Breast epithelium (tissue), 4 donors: ENCODE data around the gene RPL39L. TPM values are rescaled to one million over a fixed set of nuclear protein-coding genes. Genes with fewer than 3 reads are reported as not detected.

Experiments
- DNase-seq, 2 donors: peaks; one replicate each; pipeline ENCODE4 v3.0.0-alpha.2; 2019; ENCODE audit warnings: low spot score in 2 of 2
- H3K27ac ChIP-seq, 2 donors: fragments of 200-600 bp; sonication (generic) in 1 of 2; one replicate each; pipeline ENCODE4 v1.5.1; 2016 to 2019; ENCODE audit warnings: mild to moderate bottlenecking in 1 of 2
- H3K27me3 ChIP-seq, 2 donors: fragments of 200-600 bp; sonication (generic) in 1 of 2; one replicate each; pipeline versions ENCODE4 v1.5.1 to v1.6.0; 2017 to 2019; ENCODE audit warnings: control low read depth in 1 of 2, mild to moderate bottlenecking in 1 of 2
- H3K36me3 ChIP-seq: fragments of 200-600 bp; one replicate; pipeline ENCODE4 v1.5.1; 2019
- H3K4me1 ChIP-seq, 2 donors: fragments of 200-600 bp; sonication (generic); one replicate each; pipeline ENCODE4 v1.5.1; 2016 to 2019; ENCODE audit warnings: control low read depth in 1 of 2
- H3K4me3 ChIP-seq, 3 donors: fragments of 200-600 bp; sonication (generic); 1 replicate in 2 of 3; 2 replicates in 1 of 3; pipeline ENCODE4 v1.5.1; 2016 to 2019; ENCODE audit warnings: mild to moderate bottlenecking in 3 of 3, moderate library complexity in 2 of 3
- H3K9me3 ChIP-seq, 2 donors: fragments of 200-600 bp; sonication (generic) in 1 of 2; one replicate each; pipeline ENCODE4 v1.5.1; 2016 to 2019; ENCODE audit warnings: control low read depth in 1 of 2
- POLR2A ChIP-seq: fragments of 450-650 bp; IDR thresholded peaks from one replicate; pipeline ENCODE4 v1.6.1; 2016; ENCODE audit warnings: antibody characterized with exemption, mild to moderate bottlenecking, moderate library complexity
- POLR2AphosphoS5 ChIP-seq, 3 donors: sonication (generic); formaldehyde crosslinking; IDR thresholded peaks; one replicate each; pipeline ENCODE4 v1.6.1; 2017; ENCODE audit warnings: antibody characterized with exemption in 3 of 3
- intact Hi-C: fragments of 100-400 bp; cut with DNase I; formaldehyde crosslinking; loops from one replicate; pipeline ENCODE4 v1.15.1; 2023; ENCODE audit warnings: low total_unique reads
- total RNA-seq, 3 donors: library from RNA; depleted of rRNA; stranded (reverse); fragments of >200 nt; gene quantifications; one replicate each; pipeline ENCODE4 v1.1.0, GENCODE V29; 2016
- TF ChIP-seq, protein P1 (sequence below), 3 donors: fragments of 450-650 bp; IDR thresholded peaks; one replicate each; pipeline ENCODE4 v1.5.1; 2016 to 2017; ENCODE audit warnings: antibody characterized with exemption in 3 of 3, mild to moderate bottlenecking in 3 of 3, moderate library complexity in 3 of 3

RPL39L gene
- total RNA-seq, 3 donors from 2014 or later: 5.4 to 15.4 (median 14.6) TPM

DNA sequence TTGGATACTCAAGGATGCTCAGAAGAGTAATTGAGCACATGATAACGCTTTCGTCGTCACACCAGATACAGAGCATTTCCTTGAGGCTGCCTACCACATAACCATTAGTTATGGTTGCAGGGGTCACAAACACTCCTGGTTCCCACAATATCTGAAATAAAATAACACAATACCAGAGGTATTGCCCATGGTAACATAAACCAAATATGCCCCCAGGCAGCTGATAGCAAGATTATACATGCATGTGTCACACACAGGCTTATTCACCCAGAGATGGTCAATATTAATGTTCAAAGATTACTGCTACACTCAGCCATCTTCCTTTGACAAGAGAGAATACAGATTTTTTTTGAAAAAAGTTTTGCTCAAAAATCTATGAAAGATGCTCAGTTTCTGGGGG lies 7.3 kb downstream of the RPL39L start:
- TF ChIP-seq POLR2A (no peak), POLR2AphosphoS5 (IDR thresholded peaks at IDR 0.05) (no peak)
- TF ChIP-seq, protein P1, sequence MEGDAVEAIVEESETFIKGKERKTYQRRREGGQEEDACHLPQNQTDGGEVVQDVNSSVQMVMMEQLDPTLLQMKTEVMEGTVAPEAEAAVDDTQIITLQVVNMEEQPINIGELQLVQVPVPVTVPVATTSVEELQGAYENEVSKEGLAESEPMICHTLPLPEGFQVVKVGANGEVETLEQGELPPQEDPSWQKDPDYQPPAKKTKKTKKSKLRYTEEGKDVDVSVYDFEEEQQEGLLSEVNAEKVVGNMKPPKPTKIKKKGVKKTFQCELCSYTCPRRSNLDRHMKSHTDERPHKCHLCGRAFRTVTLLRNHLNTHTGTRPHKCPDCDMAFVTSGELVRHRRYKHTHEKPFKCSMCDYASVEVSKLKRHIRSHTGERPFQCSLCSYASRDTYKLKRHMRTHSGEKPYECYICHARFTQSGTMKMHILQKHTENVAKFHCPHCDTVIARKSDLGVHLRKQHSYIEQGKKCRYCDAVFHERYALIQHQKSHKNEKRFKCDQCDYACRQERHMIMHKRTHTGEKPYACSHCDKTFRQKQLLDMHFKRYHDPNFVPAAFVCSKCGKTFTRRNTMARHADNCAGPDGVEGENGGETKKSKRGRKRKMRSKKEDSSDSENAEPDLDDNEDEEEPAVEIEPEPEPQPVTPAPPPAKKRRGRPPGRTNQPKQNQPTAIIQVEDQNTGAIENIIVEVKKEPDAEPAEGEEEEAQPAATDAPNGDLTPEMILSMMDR (IDR thresholded peaks at IDR 0.05): no peak
- no peaks in the 10 kb centered on the region for H3K27me3 ChIP-seq

GRCh38 chr3:187130346-187131066 lies 8.8 kb downstream of the RPL39L start:
- Histone ChIP-seq H3K36me3 (no peaks in the 10 kb centered on the region), H3K4me1 (no peaks in the 10 kb centered on the region), H3K27me3 (no peaks in the 10 kb centered on the region), H3K4me3 (no peak overlapping the region), H3K27ac (peak overlapping the region; percentile 54 to 59), H3K9me3 (no peaks in the 10 kb centered on the region)
- DNase-seq: no peak
- intact Hi-C loops: no loop called here
- TF ChIP-seq, protein P1 (IDR thresholded peaks at IDR 0.05): no peak
- TF ChIP-seq POLR2AphosphoS5 (IDR thresholded peaks at IDR 0.05): no peak
- no peak for TF ChIP-seq POLR2A

More for the DNA sequence above, 7.3 kb downstream of the RPL39L start:
- no peak for DNase-seq
- H3K36me3 ChIP-seq: no peaks in the 10 kb centered on the region
- H3K27ac ChIP-seq: no peak overlapping the region
- intact Hi-C loops: no loop called here
- H3K9me3 ChIP-seq: no peaks in the 10 kb centered on the region
- H3K4me3 ChIP-seq: no peak overlapping the region
- H3K4me1 ChIP-seq: no peaks in the 10 kb centered on the region

- H3K4me3 ChIP-seq: no peak overlapping the region
- intact Hi-C loops: no loop called here
- no peaks in the 10 kb centered on the region for H3K36me3 ChIP-seq
Measured at GRCh38 chr3:187125319-187126031, 13.8 kb downstream of the RPL39L start.

DNA sequence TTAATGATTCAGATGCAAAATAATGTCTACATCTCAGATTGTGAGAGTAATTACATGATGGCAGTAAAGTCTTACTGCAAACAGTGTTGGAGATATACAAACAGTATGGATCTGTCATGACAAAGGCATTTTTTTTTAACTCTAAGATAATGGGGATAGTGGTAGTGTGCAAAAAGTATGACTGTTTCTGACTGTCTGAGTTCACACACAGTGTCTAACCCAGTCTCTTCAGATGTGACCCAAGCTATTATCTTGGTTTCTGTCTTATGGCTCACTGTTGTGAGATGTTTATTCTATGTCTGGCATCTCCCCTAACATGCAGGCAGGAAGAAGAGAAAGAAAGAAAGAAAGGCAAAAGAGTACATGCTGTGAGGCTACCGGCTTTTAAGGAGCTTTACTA lies 17.0 kb downstream of the RPL39L start:
- intact Hi-C loops: no loop called here
- H3K4me3 ChIP-seq: no peak overlapping the region
- DNase-seq: no peak
- TF ChIP-seq, protein P1 (IDR thresholded peaks at IDR 0.05): no peak
- TF ChIP-seq POLR2A (no peak), POLR2AphosphoS5 (IDR thresholded peaks at IDR 0.05) (no peak)
- H3K4me1 ChIP-seq: no peaks in the 10 kb centered on the region
- no peak overlapping the region for H3K27ac ChIP-seq
- no peaks in the 10 kb centered on the region for H3K36me3 ChIP-seq
- H3K27me3 ChIP-seq: no peaks in the 10 kb centered on the region
- H3K9me3 ChIP-seq: no peaks in the 10 kb centered on the region

More at GRCh38 chr3:187125319-187126031, 13.8 kb downstream of the RPL39L start:
- Histone ChIP-seq H3K27ac (no peak overlapping the region), H3K27me3 (no peaks in the 10 kb centered on the region), H3K4me1 (no peaks in the 10 kb centered on the region), H3K9me3 (no peaks in the 10 kb centered on the region)
- no peak for DNase-seq
- TF ChIP-seq, protein P1 (IDR thresholded peaks at IDR 0.05): no peak

DNA sequence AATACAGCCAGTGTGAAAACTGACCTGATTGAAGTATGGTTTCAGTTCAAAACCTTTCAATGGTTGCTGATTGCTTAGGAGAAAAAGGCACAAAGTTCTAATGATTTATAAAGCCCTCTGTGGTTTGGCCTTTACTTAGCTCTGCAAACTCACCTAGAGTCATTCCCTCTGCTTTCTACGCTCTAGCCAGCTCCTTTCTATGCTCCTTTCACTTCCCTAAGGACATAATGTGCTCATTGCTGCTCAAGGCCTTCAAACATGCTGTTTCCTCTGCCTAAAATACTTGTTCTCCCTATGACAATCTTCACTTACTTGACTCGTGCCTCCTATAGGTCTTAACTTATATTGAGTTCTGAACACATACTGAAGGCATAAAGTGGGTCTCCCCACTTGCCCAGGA lies 19.0 kb downstream of the RPL39L start:
- intact Hi-C loops: loop anchor here (2.0 kb wide), 1 partner anchor 52 kb away; no protein-coding TSS in a partner anchor
- H3K27me3 ChIP-seq: no peaks in the 10 kb centered on the region
- H3K36me3 ChIP-seq: no peaks in the 10 kb centered on the region
- no peak overlapping the region for H3K27ac ChIP-seq
- DNase-seq: no peak
- H3K4me3 ChIP-seq: no peak overlapping the region
- no peaks in the 10 kb centered on the region for H3K9me3 ChIP-seq
- TF ChIP-seq POLR2A (no peak), POLR2AphosphoS5 (IDR thresholded peaks at IDR 0.05) (no peak)
- TF ChIP-seq, protein P1 (IDR thresholded peaks at IDR 0.05): no peak
- no peaks in the 10 kb centered on the region for H3K4me1 ChIP-seq
